SU-DHL-6 (cell line): ENCODE data around the gene TBATA.

Source experiments
- H2AFZ ChIP-seq: fragments of 200-600 bp; sonication (generic); 2 replicates; pipeline ENCODE4 v1.6.1; 2014; ENCODE audit warnings: low read depth, mild to moderate bottlenecking, moderate library complexity, mixed read lengths, antibody characterized with exemption, low read length; ENCODE audit not compliant: severe bottlenecking
- H3F3A ChIP-seq: fragments of 200-600 bp; shearing (Covaris generic); 2 replicates; pipeline ENCODE4 v1.6.0; 2016; ENCODE audit warnings: antibody characterized with exemption, mild to moderate bottlenecking; ENCODE audit not compliant: insufficient read depth
- H3K27ac ChIP-seq: fragments of 200-600 bp; sonication (generic); 2 replicates; pipeline ENCODE4 v1.5.1; 2016; ENCODE audit warnings: low read depth, mild to moderate bottlenecking, low read length, moderate library complexity, mixed read lengths
- H3K27me3 ChIP-seq: fragments of 200-600 bp; sonication (generic), shearing (Covaris generic); 2 replicates; pipeline ENCODE4 v1.6.0; 2014; ENCODE audit warnings: mild to moderate bottlenecking, low read length
- H3K36me3 ChIP-seq: fragments of 200-600 bp; sonication (generic); 2 replicates; pipeline ENCODE4 v1.6.1; 2014; ENCODE audit warnings: mild to moderate bottlenecking, low read length, mixed read lengths
- H3K4me2 ChIP-seq: fragments of 300-600, 200-600 bp; shearing (Covaris generic), sonication (generic); 2 replicates; pipeline ENCODE4 v1.6.0; 2014; ENCODE audit warnings: low read length, low read depth, mild to moderate bottlenecking; ENCODE audit not compliant: poor library complexity, severe bottlenecking
- H3K4me3 ChIP-seq: fragments of 200-600 bp; sonication (generic); 2 replicates; pipeline ENCODE4 v1.5.1; 2014; ENCODE audit warnings: antibody characterized with exemption, low read length, mild to moderate bottlenecking, mixed read lengths; ENCODE audit not compliant: insufficient read depth, poor library complexity, severe bottlenecking
- H3K79me2 ChIP-seq: fragments of 200-600 bp; sonication (generic); 2 replicates; pipeline ENCODE4 v1.6.1; 2014; ENCODE audit warnings: mild to moderate bottlenecking, low read length, moderate library complexity; ENCODE audit not compliant: insufficient read depth
- H3K9ac ChIP-seq: fragments of 200-600 bp; sonication (generic); 2 replicates; pipeline ENCODE4 v1.7.0; 2014; ENCODE audit warnings: mild to moderate bottlenecking, low read length
- H3K9me2 ChIP-seq: fragments of 200-600 bp; sonication (generic); replicated peaks from 2 replicates; pipeline ENCODE4 v1.6.1; 2014; ENCODE audit warnings: low read length; ENCODE audit not compliant: insufficient read depth
- H3K9me3 ChIP-seq: fragments of 200-600 bp; sonication (generic); 2 replicates; pipeline ENCODE4 v1.6.1; 2014; ENCODE audit warnings: low read length, mixed read lengths; ENCODE audit not compliant: insufficient read depth
- H4K20me1 ChIP-seq: fragments of 200-600 bp; sonication (generic); 2 replicates; pipeline ENCODE4 v1.6.1; 2014; ENCODE audit warnings: low read depth, mild to moderate bottlenecking, antibody characterized with exemption, low read length, moderate library complexity, mixed read lengths
- CTCF ChIP-seq: fragments of 200-600 bp; sonication (generic); IDR thresholded peaks from one replicate; pipeline ENCODE4 v1.5.1; 2017; ENCODE audit warnings: antibody characterized with exemption, mild to moderate bottlenecking, low read length, moderate library complexity; ENCODE audit not compliant: insufficient read depth, poor library complexity, severe bottlenecking
- EZH2phosphoT487 ChIP-seq: fragments of 200-600 bp; sonication (generic), shearing (Covaris generic); conservative IDR thresholded peaks from 2 replicates; pipeline ENCODE4 v1.6.1; 2018; ENCODE audit warnings: mild to moderate bottlenecking, antibody characterized with exemption, low read length, moderate library complexity, mixed read lengths

Gene TBATA

GRCh38 chr10:70730955-70731354, 54.2 kb downstream of the TBATA start:
- H2AFZ ChIP-seq = no peak overlapping the region
- no peak overlapping the region for H3K4me3 ChIP-seq
- no peak for TF ChIP-seq CTCF
- no peak for TF ChIP-seq EZH2phosphoT487
- H3K79me2 ChIP-seq = no peaks in the 10 kb centered on the region
- H3F3A ChIP-seq = no peaks in the 10 kb centered on the region
- no peak overlapping the region for H3K9ac ChIP-seq
- no peaks in the 10 kb centered on the region for H3K27me3 ChIP-seq
- no peaks in the 10 kb centered on the region for H3K9me2 ChIP-seq
- no peaks in the 10 kb centered on the region for H4K20me1 ChIP-seq
- no peak overlapping the region for H3K4me2 ChIP-seq
- H3K36me3 ChIP-seq = no peaks in the 10 kb centered on the region
- no peak overlapping the region for H3K27ac ChIP-seq
- H3K9me3 ChIP-seq = no peaks in the 10 kb centered on the region

GRCh38 chr10:70729763-70730357, 55.3 kb downstream of the TBATA start:
- Histone ChIP-seq H4K20me1 (no peaks in the 10 kb centered on the region), H2AFZ (no peak overlapping the region), H3K79me2 (no peaks in the 10 kb centered on the region), H3K36me3 (no peaks in the 10 kb centered on the region), H3K27ac (no peak overlapping the region), H3K27me3 (no peaks in the 10 kb centered on the region), H3K9ac (no peak overlapping the region), H3K4me3 (no peak overlapping the region), H3K9me2 (no peaks in the 10 kb centered on the region), H3K4me2 (no peak overlapping the region), H3F3A (no peaks in the 10 kb centered on the region), H3K9me3 (no peaks in the 10 kb centered on the region)
- no peak for TF ChIP-seq CTCF
- no peak for TF ChIP-seq EZH2phosphoT487

- no peak overlapping the region for H3K4me2 ChIP-seq
- H3K9ac ChIP-seq = no peak overlapping the region
- H3K9me3 ChIP-seq = no peaks in the 10 kb centered on the region
- no peaks in the 10 kb centered on the region for H3K36me3 ChIP-seq
- no peak overlapping the region for H3K4me3 ChIP-seq
- H3K79me2 ChIP-seq = no peaks in the 10 kb centered on the region
- no peak overlapping the region for H2AFZ ChIP-seq
- H4K20me1 ChIP-seq = no peaks in the 10 kb centered on the region
- H3F3A ChIP-seq = no peaks in the 10 kb centered on the region
- no peak for TF ChIP-seq CTCF
- TF ChIP-seq EZH2phosphoT487 = no peak
- H3K27me3 ChIP-seq = no peaks in the 10 kb centered on the region
- H3K27ac ChIP-seq = no peak overlapping the region
- H3K9me2 ChIP-seq = no peaks in the 10 kb centered on the region
Measured at GRCh38 chr10:70728328-70728727, 56.8 kb downstream of the TBATA start.
